HCT116 (cell line): Measurements from ENCODE around the gene DNAJC8.

Experiments used
- CBX3 ChIP-seq: IDR thresholded peaks from 2 replicates; pipeline ENCODE4 v1.6.1; 2012; ENCODE audit warnings: low read depth
- CEBPB ChIP-seq: IDR thresholded peaks from 2 replicates; pipeline ENCODE4 v1.6.1; 2012; ENCODE audit warnings: low read depth
- FOSL1 ChIP-seq: IDR thresholded peaks from 2 replicates; pipeline ENCODE4 v1.6.1; 2012; ENCODE audit warnings: low read depth
- ZNF274 ChIP-seq: fragments of 200-500 bp; sonication (Bioruptor generic); IDR thresholded peaks from 2 replicates; pipeline ENCODE4 v1.6.1; 2014; ENCODE audit warnings: mild to moderate bottlenecking, low read depth, low read length, inconsistent platforms
- TF ChIP-seq, protein P1 (sequence below), 3 experiments: fragments of 200-600 bp in 1 of 3; sonication (generic) in 1 of 3; IDR thresholded peaks in 2 of 3; conservative IDR thresholded peaks in 1 of 3; 2 replicates each; pipeline ENCODE4 v1.5.1; 2012 to 2017; ENCODE audit warnings: low read depth in 2 of 3, low read length in 2 of 3, antibody characterized with exemption in 1 of 3, borderline replicate concordance in 1 of 3, control low read depth in 1 of 3, mild to moderate bottlenecking in 1 of 3, mixed read lengths in 1 of 3, mixed run types in 1 of 3, moderate library complexity in 1 of 3; ENCODE audit not compliant: insufficient read depth in 1 of 3

DNA sequence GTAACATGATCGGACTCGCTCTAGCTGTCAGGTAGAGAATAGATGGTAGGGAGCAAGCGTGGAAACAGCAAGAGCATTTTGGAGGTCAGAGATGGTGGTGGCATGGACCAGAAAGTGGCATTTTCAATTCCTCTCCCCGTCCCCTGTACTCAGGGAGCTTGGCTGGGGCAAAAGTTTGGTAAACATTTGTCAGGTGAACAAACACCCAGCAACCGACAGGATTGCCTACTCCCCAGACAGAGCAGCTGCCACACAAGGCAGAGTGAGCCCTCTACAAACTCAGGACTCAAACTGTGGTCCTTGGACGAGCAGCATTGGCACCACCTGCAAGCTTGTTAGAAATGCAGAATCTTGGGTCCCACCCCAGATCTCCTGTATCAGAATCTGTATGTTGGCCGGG, 70.7 kb downstream of the DNAJC8 start:
- TF ChIP-seq, protein P1, sequence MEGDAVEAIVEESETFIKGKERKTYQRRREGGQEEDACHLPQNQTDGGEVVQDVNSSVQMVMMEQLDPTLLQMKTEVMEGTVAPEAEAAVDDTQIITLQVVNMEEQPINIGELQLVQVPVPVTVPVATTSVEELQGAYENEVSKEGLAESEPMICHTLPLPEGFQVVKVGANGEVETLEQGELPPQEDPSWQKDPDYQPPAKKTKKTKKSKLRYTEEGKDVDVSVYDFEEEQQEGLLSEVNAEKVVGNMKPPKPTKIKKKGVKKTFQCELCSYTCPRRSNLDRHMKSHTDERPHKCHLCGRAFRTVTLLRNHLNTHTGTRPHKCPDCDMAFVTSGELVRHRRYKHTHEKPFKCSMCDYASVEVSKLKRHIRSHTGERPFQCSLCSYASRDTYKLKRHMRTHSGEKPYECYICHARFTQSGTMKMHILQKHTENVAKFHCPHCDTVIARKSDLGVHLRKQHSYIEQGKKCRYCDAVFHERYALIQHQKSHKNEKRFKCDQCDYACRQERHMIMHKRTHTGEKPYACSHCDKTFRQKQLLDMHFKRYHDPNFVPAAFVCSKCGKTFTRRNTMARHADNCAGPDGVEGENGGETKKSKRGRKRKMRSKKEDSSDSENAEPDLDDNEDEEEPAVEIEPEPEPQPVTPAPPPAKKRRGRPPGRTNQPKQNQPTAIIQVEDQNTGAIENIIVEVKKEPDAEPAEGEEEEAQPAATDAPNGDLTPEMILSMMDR (IDR thresholded peaks at IDR 0.05 in 2 of 3, conservative IDR thresholded peaks at IDR 0.05 in 1 of 3; ENCODE audit: borderline replicate concordance in 1 of 3, insufficient read depth in 1 of 3, low read depth in 2 of 3, low read length in 2 of 3) = no peak
- no peak for TF ChIP-seq CBX3
- TF ChIP-seq ZNF274 = no peak
- TF ChIP-seq FOSL1 = no peak
- no peak for TF ChIP-seq CEBPB
